ENCODE measurements around the gene PLCB2. TPM values are rescaled to one million over a fixed set of nuclear protein-coding genes. Genes with fewer than 3 reads are reported as not detected.
A peak's percentile ranks its signal among the peaks of the same experiment; 100 is the strongest.

The PLCB2 gene
- polyA plus RNA-seq, 1 donor (not counting 4 experiments of a cell fraction or from before 2014, with no cell fraction given) = 0.73 TPM

- Histone ChIP-seq H3K79me2 (ENCODE audit: control insufficient read depth, insufficient read depth, low read length) (no peaks in the 10 kb centered on the region), H3K9me3 (ENCODE audit: control insufficient read depth, low read depth, low read length) (no peaks in the 10 kb centered on the region), H3K4me3 (ENCODE audit: control insufficient read depth in 2 of 3, extremely low read depth in 1 of 3, insufficient read depth in 2 of 3, low read depth in 1 of 3, low read length in 3 of 3) (no peak overlapping the region), H3K27ac (ENCODE audit: control insufficient read depth, insufficient read depth, low read length) (no peak overlapping the region), H3K9me1 (ENCODE audit: control insufficient read depth, extremely low read depth, insufficient read depth, low read length) (no peaks in the 10 kb centered on the region), H3K27me3 (ENCODE audit: control insufficient read depth, extremely low read depth, insufficient read depth, low read length) (peaks cover 12% of the 10 kb centered on the region), H3K36me3 (ENCODE audit: control insufficient read depth in 2 of 2, extremely low read depth in 1 of 2, insufficient read depth in 2 of 2, low read length in 2 of 2) (no peaks in the 10 kb centered on the region), H3K9ac (ENCODE audit: control insufficient read depth, extremely low read depth, insufficient read depth, low read length) (no peak overlapping the region), H3K4me2 (ENCODE audit: control insufficient read depth, extremely low read depth, insufficient read depth, low read depth, low read length) (peak overlapping the region; percentile 51), H2AFZ (ENCODE audit: control insufficient read depth, low read length) (no peak overlapping the region), H4K20me1 (ENCODE audit: control insufficient read depth, extremely low read depth, insufficient read depth, low read length) (no peaks in the 10 kb centered on the region), H3K4me1 (ENCODE audit: control insufficient read depth, extremely low read depth, insufficient read depth, low read length) (peaks cover 20% of the 10 kb centered on the region)
- TF ChIP-seq CTCF (optimal IDR thresholded peaks at IDR 0.05 in 1 of 3, IDR thresholded peaks at IDR 0.05 in 1 of 3, conservative IDR thresholded peaks at IDR 0.05 in 1 of 3; ENCODE audit: extremely low read depth in 1 of 3, insufficient read depth in 2 of 3, low read length in 3 of 3) = no peak
- no peak for TF ChIP-seq EZH2 (IDR thresholded peaks at IDR 0.05; ENCODE audit: low read length)
- DNase-seq (ENCODE audit: low read depth, low spot score) (no peak), FAIRE-seq (peak; percentile 77)
- dilution Hi-C loops (cut with MboI; ENCODE audit: extremely low pct_ligation_motif_present, low sequenced_read_pairs) = no loop called here
Observed at GRCh38 chr15:40313531-40314398, 6.0 kb upstream of the PLCB2 start.

- no peaks in the 10 kb centered on the region for H4K20me1 ChIP-seq (ENCODE audit: control insufficient read depth, extremely low read depth, insufficient read depth, low read length)
- TF ChIP-seq CTCF (optimal IDR thresholded peaks at IDR 0.05 in 1 of 3, IDR thresholded peaks at IDR 0.05 in 1 of 3, conservative IDR thresholded peaks at IDR 0.05 in 1 of 3; ENCODE audit: extremely low read depth in 1 of 3, insufficient read depth in 2 of 3, low read length in 3 of 3) (no peak), EZH2 (IDR thresholded peaks at IDR 0.05; ENCODE audit: low read length) (no peak)
- H3K9me1 ChIP-seq (ENCODE audit: control insufficient read depth, extremely low read depth, insufficient read depth, low read length) = no peaks in the 10 kb centered on the region
- H3K9me3 ChIP-seq (ENCODE audit: control insufficient read depth, low read depth, low read length) = no peaks in the 10 kb centered on the region
- no peaks in the 10 kb centered on the region for H3K79me2 ChIP-seq (ENCODE audit: control insufficient read depth, insufficient read depth, low read length)
- dilution Hi-C loops (cut with MboI; ENCODE audit: extremely low pct_ligation_motif_present, low sequenced_read_pairs) = no loop called here
- FAIRE-seq (no peak), DNase-seq (ENCODE audit: low read depth, low spot score) (no peak)
- no peak overlapping the region for H2AFZ ChIP-seq (ENCODE audit: control insufficient read depth, low read length)
- H3K27me3 ChIP-seq (ENCODE audit: control insufficient read depth, extremely low read depth, insufficient read depth, low read length) = peaks cover 12% of the 10 kb centered on the region
- no peak overlapping the region for H3K9ac ChIP-seq (ENCODE audit: control insufficient read depth, extremely low read depth, insufficient read depth, low read length)
- no peak overlapping the region for H3K4me2 ChIP-seq (ENCODE audit: control insufficient read depth, extremely low read depth, insufficient read depth, low read depth, low read length)
- H3K27ac ChIP-seq (ENCODE audit: control insufficient read depth, insufficient read depth, low read length) = no peak overlapping the region
- peaks cover 20% of the 10 kb centered on the region for H3K4me1 ChIP-seq (ENCODE audit: control insufficient read depth, extremely low read depth, insufficient read depth, low read length)
- H3K36me3 ChIP-seq (ENCODE audit: control insufficient read depth in 2 of 2, extremely low read depth in 1 of 2, insufficient read depth in 2 of 2, low read length in 2 of 2) = no peaks in the 10 kb centered on the region
- H3K4me3 ChIP-seq (ENCODE audit: control insufficient read depth in 2 of 3, extremely low read depth in 1 of 3, insufficient read depth in 2 of 3, low read depth in 1 of 3, low read length in 3 of 3) = no peak overlapping the region
Observed at GRCh38 chr15:40312370-40313158, 4.8 kb upstream of the PLCB2 start.

Measured in keratinocyte (primary cell).